ACHN (cell line): ENCODE results near the gene TNFSF13.

Experiments
- DNase-seq: peaks from one replicate; pipeline ENCODE4 v3.0.0-alpha.2; 2015
- in situ Hi-C: cut with HindIII; loops from 2 replicates; pipeline ENCODE4 v1.10.0; 2017; ENCODE audit warnings: low sequenced_read_pairs, low pct_ligation_motif_present, low pct_unique_long_range_greater_than_20kb

Gene TNFSF13

DNA sequence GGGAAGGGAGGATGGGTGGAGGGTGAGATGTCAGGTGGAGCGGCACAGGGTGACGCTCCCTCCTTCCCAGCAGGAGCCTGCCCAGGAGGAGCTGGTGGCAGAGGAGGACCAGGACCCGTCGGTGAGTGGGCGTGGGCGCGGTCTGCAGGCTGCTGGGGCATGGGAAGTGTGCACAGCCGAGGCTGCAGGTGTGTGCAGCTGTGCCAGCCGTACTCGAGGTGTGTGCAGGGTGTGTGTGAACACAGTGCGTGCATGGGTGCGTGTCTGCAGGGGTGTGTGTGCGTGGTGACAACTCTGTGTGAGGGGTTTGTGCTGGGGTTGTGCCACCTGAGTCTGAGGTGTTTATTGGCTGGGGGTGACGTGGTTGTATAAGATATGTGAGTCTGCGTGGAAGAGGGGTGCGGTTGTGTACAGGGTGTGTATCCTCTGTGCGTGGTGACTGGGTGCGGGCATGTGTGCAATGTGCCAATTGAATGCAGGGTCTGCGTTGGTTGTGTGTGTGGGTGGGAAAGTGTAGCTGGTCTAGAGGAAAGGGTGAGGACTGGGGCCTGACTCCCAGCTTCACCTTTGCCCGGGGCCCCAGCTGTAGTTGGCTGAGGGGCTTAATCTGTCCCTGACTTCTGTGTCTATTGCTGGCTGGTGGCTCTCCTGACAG is 9.0 kb upstream of the TNFSF13 start:
- DNase-seq: no peak
- in situ Hi-C loops: no loop called here

DNA sequence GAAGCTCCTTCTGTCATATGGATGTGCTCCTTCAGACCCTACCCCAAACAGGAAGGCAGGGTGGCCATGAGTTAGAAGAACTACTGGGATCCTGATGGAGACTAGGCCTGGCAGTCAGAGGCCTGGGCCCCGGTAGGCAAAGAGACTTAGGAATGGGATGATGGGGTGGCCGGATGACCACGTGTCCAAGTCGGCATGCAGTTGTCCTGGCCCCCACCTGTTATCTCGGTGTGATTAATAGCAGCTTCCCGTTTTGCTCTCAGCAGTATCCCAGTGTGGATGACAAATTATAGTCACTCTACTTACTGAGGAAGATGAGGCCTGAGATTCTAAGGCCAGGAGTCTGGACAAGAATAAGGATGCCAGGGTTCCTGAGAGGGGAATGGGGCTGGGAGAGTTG is 8.2 kb upstream of the TNFSF13 start:
- no peak for DNase-seq
- in situ Hi-C loops: no loop called here

DNA sequence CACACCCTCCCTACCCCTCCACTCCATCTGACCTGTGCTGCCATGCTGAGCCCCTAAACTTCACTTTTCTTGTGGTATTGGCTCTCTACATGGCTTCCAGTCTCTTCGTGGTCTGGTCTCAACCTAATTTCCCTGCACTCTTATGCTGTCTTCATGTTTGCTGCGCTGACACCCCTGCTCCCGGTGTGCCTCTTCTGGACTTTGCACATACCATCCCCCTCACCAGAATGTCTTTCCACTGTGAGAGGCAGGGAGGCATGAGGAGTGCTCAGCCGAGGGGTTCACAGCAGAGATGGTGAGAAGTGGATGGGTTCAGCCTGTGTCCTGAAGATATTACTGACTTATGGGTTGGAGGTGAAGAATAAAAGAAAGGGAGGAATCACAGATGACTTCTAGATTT is 7.2 kb upstream of the TNFSF13 start:
- in situ Hi-C loops: no loop called here
- DNase-seq: no peak

DNA sequence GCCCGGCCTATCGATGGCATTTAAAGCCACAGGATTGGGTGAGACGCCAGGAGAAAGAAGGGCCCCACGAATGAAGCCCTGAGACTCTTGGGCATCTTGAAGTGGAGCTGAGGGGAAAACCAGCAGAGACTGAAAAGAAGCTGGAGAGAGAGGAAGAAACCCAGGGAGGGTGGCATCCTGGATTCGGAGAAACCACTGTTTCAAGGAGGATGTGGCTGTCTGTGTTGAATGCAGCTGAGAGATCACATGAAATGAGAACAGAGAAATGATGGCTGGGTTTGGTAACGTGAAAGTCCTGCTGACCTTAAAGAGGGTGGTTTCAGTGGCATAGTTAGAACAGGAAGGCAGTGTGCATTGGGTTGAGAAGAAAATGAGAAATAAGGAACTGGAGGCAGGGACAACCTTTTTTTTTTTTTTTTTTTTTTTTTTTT is 5.9 kb upstream of the TNFSF13 start:
- in situ Hi-C loops: no loop called here
- DNase-seq: no peak

DNA sequence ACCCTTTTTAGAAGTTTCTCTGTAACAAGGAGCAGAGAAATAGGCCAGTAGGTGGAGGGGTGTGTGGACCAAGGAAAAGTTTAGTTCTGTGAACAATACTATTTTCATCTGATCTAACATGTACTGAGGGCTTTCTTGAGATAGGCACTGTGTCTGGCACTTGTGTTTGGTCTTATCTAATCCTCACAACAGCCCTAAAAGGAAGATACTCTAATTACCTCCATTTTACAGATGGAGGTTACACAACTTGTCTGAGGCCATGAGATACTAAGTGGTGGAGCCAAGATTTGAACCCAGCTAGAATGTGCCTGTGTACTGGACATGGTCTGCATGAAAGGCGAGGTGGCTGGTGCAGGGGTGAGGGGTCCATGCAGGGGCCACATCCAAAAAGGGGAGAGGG is 5.2 kb upstream of the TNFSF13 start:
- DNase-seq: no peak
- in situ Hi-C loops: no loop called here

DNA sequence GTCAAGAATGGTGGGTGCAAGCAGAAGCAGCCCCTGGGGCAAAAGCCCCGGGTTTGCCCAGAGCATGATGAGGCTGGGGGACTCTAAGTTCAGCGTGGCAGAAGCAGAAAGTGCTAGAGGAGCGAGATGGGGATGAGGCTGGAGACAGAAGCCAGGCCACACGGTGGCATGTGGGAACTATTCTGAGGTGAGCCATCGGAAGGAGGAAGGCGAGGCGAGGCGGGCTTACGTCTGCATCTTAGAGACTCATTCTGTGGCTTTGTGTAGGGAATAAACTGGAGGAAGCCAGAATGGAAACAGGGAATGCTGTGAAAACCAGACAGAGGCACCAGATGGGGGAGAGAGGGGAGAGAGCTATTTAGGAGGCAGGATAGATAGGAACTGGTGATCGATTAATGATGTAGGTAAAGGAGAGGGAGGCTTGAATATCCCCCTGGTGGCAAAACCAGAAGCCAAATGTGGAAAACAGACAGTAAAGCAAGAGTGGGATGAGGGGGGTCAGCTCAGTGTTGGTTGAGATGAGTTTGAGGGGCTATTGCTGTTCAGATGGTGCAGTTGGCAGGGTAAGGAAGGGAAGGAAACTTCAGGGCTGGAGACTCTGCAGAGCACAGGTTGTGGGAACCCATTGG is 3.1 kb upstream of the TNFSF13 start:
- in situ Hi-C loops: no loop called here

DNA sequence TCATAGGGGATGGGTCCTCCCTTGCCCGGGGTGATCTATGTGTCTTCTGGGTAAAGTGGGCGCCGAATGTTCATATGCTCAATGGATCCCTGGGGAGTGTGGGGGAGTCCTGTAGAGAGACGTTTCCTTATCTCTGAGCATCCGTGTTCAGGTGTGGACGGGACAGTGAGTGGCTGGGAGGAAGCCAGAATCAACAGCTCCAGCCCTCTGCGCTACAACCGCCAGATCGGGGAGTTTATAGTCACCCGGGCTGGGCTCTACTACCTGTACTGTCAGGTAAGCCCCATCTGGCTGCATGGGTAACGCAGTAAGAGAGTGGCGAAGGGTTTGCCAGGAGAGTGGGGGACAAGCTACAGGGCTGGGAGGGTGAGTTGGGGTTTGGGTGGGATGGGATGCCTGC is 1.9 kb upstream of the TNFSF13 start:
- in situ Hi-C loops: no loop called here

More for the DNA sequence above, 3.1 kb upstream of the TNFSF13 start:
- DNase-seq: no peak

DNA sequence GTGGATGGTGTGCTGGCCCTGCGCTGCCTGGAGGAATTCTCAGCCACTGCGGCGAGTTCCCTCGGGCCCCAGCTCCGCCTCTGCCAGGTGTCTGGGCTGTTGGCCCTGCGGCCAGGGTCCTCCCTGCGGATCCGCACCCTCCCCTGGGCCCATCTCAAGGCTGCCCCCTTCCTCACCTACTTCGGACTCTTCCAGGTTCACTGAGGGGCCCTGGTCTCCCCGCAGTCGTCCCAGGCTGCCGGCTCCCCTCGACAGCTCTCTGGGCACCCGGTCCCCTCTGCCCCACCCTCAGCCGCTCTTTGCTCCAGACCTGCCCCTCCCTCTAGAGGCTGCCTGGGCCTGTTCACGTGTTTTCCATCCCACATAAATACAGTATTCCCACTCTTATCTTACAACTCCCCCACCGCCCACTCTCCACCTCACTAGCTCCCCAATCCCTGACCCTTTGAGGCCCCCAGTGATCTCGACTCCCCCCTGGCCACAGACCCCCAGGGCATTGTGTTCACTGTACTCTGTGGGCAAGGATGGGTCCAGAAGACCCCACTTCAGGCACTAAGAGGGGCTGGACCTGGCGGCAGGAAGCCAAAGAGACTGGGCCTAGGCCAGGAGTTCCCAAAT is 1.3 kb upstream of the TNFSF13 start:
- DNase-seq: no peak
- in situ Hi-C loops: no loop called here

More for the DNA sequence above, 1.9 kb upstream of the TNFSF13 start:
- DNase-seq: no peak

DNA sequence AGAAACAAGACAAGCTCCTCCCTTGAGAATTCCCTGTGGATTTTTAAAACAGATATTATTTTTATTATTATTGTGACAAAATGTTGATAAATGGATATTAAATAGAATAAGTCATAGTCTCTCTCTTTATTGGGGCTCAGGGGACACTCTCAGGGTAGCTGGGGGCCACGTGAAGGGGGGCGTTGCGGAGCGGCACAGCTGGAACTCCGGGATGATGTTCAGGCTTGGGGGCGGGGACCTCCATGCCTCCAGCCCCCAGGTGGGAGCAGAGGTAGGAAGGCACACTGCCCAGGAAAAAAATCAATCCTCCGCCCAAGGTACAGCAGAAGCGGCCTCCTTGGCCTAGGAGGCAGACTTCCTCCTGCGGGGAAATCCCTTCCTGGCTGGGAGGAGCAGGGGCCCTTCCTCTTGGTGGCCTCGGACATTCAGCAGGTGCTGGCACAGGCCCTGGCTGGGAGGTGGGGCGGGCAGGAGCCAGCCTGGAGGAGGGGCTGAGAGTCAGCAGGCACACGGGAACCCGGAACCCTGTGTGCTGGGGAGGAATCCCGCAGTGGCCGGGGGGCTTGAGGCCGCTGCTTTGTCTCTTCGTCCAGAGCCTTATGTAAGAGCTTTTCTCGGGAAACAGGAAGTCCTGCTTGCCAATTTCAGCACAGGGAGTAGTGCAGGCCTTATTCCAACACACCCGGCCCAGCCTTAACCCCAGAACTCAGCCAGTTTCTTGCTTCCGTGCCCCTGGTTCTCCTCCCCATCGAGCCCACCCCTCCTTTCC is 591 bp upstream of the TNFSF13 start:
- DNase-seq: peak; percentile 81
- in situ Hi-C loops: no loop called here

DNA sequence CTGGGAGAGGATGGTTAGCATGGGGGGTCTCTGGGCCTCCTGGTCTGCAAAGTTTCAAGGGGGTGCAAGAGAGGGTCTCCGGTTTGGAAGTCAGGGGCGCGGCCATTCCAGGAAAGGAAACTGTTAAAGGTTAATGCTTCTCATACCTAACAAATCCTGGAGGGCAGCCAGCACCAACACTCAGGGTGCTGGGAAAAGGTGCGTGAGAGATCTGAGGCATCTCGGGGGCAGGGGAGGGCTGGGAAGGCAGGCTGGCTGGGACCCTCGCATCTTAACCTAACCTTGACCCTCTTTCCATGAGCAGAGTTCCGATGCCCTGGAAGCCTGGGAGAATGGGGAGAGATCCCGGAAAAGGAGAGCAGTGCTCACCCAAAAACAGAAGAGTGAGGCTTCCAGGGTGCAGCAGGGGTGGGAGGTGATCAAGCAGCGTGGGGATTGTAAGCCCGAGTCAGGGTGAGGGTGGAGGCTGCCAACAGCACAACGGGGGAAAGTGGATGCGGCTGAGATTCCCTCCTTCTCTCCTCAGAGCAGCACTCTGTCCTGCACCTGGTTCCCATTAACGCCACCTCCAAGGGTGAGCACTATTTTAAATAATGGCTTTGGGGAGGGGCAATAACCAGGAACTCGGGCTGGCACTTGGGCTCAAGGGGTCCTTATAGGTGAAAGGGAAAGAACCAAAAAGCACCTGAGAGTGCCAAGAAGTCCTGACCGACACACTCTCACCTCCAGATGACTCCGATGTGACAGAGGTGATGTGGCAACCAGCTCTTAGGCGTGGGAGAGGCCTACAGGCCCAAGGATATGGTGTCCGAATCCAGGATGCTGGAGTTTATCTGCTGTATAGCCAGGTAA is 996 bp downstream of the TNFSF13 start:
- in situ Hi-C loops: no loop called here
- DNase-seq: no peak

DNA sequence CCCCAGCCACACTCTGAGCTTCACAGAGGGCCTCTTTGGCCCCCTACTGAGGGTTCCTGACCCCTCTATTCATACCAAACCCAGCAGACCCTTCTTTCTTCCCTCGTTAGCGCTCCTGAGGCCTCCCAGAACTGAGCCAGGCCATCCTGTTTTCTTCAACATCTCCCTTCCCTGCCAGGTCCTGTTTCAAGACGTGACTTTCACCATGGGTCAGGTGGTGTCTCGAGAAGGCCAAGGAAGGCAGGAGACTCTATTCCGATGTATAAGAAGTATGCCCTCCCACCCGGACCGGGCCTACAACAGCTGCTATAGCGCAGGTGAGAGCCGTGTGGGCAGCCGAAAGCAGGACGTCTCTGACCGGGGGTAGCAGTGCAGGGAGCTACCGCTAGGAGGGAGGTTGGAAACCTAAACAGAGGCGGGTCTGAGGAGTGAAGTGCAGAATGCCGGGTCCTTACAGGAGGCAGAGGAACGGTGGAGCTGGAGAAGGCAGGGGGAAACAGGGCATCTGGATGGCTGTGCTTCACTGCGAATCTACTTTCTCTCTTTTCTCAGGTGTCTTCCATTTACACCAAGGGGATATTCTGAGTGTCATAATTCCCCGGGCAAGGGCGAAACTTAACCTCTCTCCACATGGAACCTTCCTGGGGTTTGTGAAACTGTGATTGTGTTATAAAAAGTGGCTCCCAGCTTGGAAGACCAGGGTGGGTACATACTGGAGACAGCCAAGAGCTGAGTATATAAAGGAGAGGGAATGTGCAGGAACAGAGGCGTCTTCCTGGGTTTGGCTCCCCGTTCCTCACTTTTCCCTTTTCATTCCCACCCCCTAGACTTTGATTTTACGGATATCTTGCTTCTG is 1.9 kb downstream of the TNFSF13 start:
- in situ Hi-C loops: no loop called here
- peak; percentile 84 for DNase-seq

DNA sequence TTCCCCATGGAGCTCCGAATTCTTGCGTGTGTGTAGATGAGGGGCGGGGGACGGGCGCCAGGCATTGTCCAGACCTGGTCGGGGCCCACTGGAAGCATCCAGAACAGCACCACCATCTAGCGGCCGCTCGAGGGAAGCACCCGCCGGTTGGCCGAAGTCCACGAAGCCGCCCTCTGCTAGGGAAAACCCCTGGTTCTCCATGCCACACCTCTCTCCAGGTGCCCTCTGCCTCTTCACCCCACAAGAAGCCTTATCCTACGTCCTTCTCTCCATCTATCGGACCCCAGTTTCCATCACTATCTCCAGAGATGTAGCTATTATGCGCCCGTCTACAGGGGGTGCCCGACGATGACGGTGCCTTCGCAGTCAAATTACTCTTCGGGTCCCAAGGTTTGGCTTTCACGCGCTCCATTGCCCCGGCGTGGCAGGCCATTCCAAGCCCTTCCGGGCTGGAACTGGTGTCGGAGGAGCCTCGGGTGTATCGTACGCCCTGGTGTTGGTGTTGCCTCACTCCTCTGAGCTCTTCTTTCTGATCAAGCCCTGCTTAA is 2.6 kb downstream of the TNFSF13 start:
- DNase-seq: peak; percentile 86
- in situ Hi-C loops: no loop called here

DNA sequence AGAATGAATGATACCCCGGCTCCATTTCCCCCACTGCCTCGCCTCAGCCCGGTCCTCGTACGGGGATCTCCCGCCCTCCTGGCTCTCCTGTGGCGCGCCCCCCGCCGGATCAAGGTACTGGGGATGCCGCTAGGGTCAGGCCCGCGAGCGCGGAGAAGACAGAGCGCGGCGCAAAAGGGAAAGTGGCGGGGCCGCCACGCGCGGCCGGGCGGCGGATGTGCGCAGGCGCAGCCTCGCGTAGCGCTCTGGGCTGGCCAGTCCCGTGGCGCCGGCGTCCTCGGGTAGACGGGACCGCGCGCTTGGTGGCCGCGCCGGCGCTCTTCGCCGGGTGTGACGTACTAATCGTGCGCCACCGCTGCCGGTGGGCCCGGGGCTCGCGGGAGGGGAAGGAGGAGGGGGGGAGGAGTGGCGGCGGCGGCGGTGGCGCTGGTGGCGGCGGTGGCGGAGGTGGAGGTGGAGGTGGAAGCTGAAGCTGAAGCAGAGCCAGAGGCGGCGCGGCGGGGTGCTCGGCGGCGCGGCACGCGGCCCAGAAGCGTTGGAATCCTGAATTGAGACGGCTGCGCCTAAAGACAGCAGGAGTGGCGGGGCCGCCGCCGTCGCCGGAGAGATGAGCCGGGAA is 3.1 kb downstream of the TNFSF13 start, which contains the start of gene SENP3:
TSS of gene SENP3 (plus strand) at position 331 of the 619 bp plus-strand sequence. CDS start 1,158 bp downstream, outside the sequence.
- DNase-seq: peak; percentile 95
- in situ Hi-C loops: no loop called here

DNA sequence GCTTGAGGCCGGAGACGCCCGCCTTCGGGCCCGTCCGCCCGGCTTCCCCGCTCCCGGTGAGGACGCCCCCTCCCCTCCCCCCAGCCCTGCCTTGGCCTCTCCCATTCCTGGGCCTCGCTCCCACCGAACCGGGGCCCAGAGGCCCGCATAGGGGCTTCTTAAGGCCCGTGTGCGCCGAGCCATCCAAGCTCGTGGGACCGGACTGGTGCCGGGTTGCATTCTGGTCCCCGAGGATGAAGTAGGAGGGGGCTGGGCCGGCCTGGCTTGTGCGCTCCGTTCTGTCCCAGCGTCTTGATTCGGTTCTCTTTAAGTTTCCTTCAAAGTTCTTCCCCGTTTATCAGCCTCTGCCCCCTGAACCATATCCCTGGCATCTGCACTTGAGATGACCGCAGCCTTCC is 3.7 kb downstream of the TNFSF13 start:
- DNase-seq: no peak
- in situ Hi-C loops: no loop called here

DNA sequence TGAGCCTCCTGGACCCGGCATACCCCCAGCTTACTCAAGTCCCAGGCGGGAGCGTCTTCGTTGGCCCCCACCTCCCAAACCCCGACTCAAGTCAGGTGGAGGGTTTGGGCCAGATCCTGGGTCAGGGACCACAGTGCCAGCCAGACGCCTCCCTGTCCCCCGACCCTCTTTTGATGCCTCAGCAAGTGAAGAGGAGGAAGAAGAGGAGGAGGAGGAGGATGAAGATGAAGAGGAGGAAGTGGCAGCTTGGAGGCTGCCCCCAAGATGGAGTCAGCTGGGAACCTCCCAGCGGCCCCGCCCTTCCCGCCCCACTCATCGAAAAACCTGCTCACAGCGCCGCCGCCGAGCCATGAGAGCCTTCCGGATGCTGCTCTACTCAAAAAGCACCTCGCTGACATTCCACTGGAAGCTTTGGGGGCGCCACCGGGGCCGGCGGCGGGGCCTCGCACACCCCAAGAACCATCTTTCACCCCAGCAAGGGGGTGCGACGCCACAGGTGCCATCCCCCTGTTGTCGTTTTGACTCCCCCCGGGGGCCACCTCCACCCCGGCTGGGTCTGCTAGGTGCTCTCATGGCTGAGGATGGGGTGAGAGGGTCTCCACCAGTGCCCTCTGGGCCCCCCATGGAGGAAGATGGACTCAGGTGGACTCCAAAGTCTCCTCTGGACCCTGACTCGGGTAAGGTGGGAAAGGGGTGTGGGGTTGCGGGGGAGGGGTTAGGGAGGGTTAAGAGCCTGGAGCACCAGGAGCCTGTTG is 4.7 kb downstream of the TNFSF13 start:
- no peak for DNase-seq
- in situ Hi-C loops: no loop called here

DNA sequence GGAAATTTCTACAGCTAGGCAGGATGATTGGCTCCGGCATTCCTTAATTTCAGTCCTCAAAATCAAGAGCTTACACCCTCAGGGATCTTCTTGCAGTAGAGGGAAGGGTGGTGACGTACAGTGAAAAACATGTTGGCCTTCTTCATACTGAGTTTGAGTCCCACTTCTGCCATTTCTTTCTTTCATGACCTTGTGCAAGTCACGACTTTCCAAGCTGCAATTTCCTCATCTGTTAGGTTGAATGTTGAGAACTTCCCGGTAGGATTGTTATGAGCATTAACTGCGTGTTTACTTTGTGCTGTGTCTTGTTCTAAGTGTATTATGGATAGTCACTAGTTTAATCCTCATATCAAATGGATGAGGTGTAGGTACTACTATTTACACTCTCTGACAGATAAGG is 11.0 kb downstream of the TNFSF13 start:
- in situ Hi-C loops: no loop called here
- no peak for DNase-seq
